K562 (cell line): ENCODE data around the gene PAQR7. TPM values are rescaled to one million over a fixed set of nuclear protein-coding genes. Genes with fewer than 3 reads are reported as not detected.

Source experiments
- ASH1L ChIP-seq: fragments of 450-650 bp; IDR thresholded peaks from 2 replicates; pipeline ENCODE4 v1.6.1; 2018; ENCODE audit warnings: borderline replicate concordance, mild to moderate bottlenecking, low read depth; ENCODE audit not compliant: partially characterized antibody
- BACH1 ChIP-seq: fragments of 200-800 bp; sonication (Bioruptor generic); IDR thresholded peaks from 2 replicates; pipeline ENCODE4 v1.6.1; 2016; ENCODE audit warnings: missing genetic modification characterization, missing compliant biosample characterization
- CLOCK ChIP-seq: fragments of 250-450 bp; sonication (Bioruptor Pico); IDR thresholded peaks from 2 replicates; pipeline ENCODE4 v1.4.0; 2020; ENCODE audit warnings: mild to moderate bottlenecking, moderate library complexity, borderline replicate concordance
- ETS2 ChIP-seq: IDR thresholded peaks from 2 replicates; pipeline ENCODE4 v1.6.1; 2016; ENCODE audit warnings: borderline replicate concordance, missing genetic modification characterization, mild to moderate bottlenecking, moderate library complexity, missing compliant biosample characterization; ENCODE audit not compliant: poor library complexity, severe bottlenecking
- FUS ChIP-seq: fragments of 200-400 bp; formaldehyde crosslinking; optimal IDR thresholded peaks from 2 replicates; pipeline ENCODE3; 2017; ENCODE audit warnings: low read depth, low read length
- GABPB2 ChIP-seq: fragments of 250-450 bp; sonication (Bioruptor Pico); conservative IDR thresholded peaks from 2 replicates; pipeline ENCODE4 v1.5.1; 2021; ENCODE audit warnings: mild to moderate bottlenecking
- GTF2E2 ChIP-seq: fragments of 200-800 bp; sonication (Bioruptor generic); IDR thresholded peaks from 2 replicates; pipeline ENCODE4 v1.6.1; 2016; ENCODE audit warnings: missing genetic modification characterization, missing compliant biosample characterization
- GTF2F1 ChIP-seq: IDR thresholded peaks from 2 replicates; pipeline ENCODE4 v1.6.1; 2011; ENCODE audit warnings: low read depth, low read length, improper control_type of control experiment
- ID3 ChIP-seq, 2 experiments: fragments of 250-450 bp in 1 of 2; fragments of 450-650 bp in 1 of 2; sonication (Bioruptor Pico) in 1 of 2; IDR thresholded peaks; 2 replicates each; pipeline versions ENCODE4 v1.6.1 to v1.8.0; 2016 to 2021; ENCODE audit warnings: mild to moderate bottlenecking in 2 of 2, moderate library complexity in 2 of 2, missing compliant biosample characterization in 1 of 2, missing genetic modification characterization in 1 of 2
- KLF6 ChIP-seq: fragments of 250-450 bp; sonication (Bioruptor Pico); IDR thresholded peaks from 2 replicates; pipeline ENCODE4 v1.4.0; 2020; ENCODE audit warnings: mild to moderate bottlenecking, moderate library complexity, borderline replicate concordance
- NFATC3 ChIP-seq: fragments of 450-650 bp; IDR thresholded peaks from 2 replicates; pipeline ENCODE4 v1.6.1; 2017; ENCODE audit warnings: mild to moderate bottlenecking
- PHB2 ChIP-seq: fragments of 450-650 bp; IDR thresholded peaks from 2 replicates; pipeline ENCODE4 v1.6.1; 2017; ENCODE audit warnings: low read depth
- PML ChIP-seq: IDR thresholded peaks from 2 replicates; pipeline ENCODE4 v1.6.1; 2012; ENCODE audit warnings: low read length, inconsistent platforms
- POLR2A ChIP-seq: fragments of 450-650 bp; conservative IDR thresholded peaks from 2 replicates; pipeline ENCODE4 v1.6.1; 2016
- RB1 ChIP-seq: fragments of 450-650 bp; IDR thresholded peaks from 2 replicates; pipeline ENCODE4 v1.6.1; 2017; ENCODE audit warnings: low read depth, mild to moderate bottlenecking
- SMAD2 ChIP-seq: fragments of 150-350 bp; IDR thresholded peaks from 2 replicates; pipeline ENCODE4 v1.6.1; 2014; ENCODE audit warnings: low read depth, mild to moderate bottlenecking, low read length
- SMAD4 ChIP-seq: fragments of 250-450 bp; sonication (Bioruptor Pico); conservative IDR thresholded peaks from 2 replicates; pipeline ENCODE4 v1.8.0; 2021; ENCODE audit warnings: inconsistent platforms, mild to moderate bottlenecking, moderate library complexity
- TSC22D4 ChIP-seq: fragments of 450-650 bp; IDR thresholded peaks from 2 replicates; pipeline ENCODE4 v1.6.1; 2016; ENCODE audit warnings: missing genetic modification characterization, missing biosample characterization, control low read depth
- ZBED1 ChIP-seq: IDR thresholded peaks from 2 replicates; pipeline ENCODE4 v1.6.1; 2014
- ZBTB12 ChIP-seq: fragments of 250-450 bp; sonication (Bioruptor Pico); IDR thresholded peaks from 2 replicates; pipeline ENCODE4 v1.4.0; 2020
- ZNF197 ChIP-seq: fragments of 200-800 bp; sonication (Bioruptor generic); IDR thresholded peaks from 2 replicates; pipeline ENCODE4 v1.6.1; 2016; ENCODE audit warnings: low read depth, missing genetic modification characterization, missing compliant biosample characterization
- ZNF584 ChIP-seq: fragments of 200-800 bp; sonication (Bioruptor generic); IDR thresholded peaks from 2 replicates; pipeline ENCODE4 v1.6.1; 2016; ENCODE audit warnings: low read depth, mild to moderate bottlenecking, missing genetic modification characterization, missing compliant biosample characterization
- polyA plus RNA-seq, 8 experiments: library from polyadenylated mRNA; depleted of rRNA in 4 of 8; stranded (reverse) in 5 of 8; unstranded in 3 of 8; fragments of >200 nt; fragmentation: Nextera tagmentation in 2 of 8; fragmentation: Illumina TruSeq in 1 of 8; extraction: Ambion mirVana in 2 of 8; extraction: Trizol in 1 of 8; gene quantifications; 2 replicates each; pipeline versions ENCODE4 v1.2.1 to v1.2.3, GENCODE V29; 2011 to 2014; ENCODE audit warnings: inconsistent platforms in 1 of 8, missing spikeins in 1 of 8
- total RNA-seq, 7 experiments: library from RNA; depleted of rRNA in 6 of 7; stranded (reverse); fragments of >200 nt in 6 of 7; fragmentation: Illumina TruSeq in 2 of 7; extraction: Trizol in 2 of 7; gene quantifications; 2 replicates each; pipeline versions ENCODE4 v1.2.1 to v1.2.3, GENCODE V29; 2011 to 2021; ENCODE audit warnings: low replicate concordance in 1 of 7

PAQR7 gene
- total and polyA plus RNA-seq, 9 of the 15 experiments (the other 6 are each of a cell fraction or from before 2014, with no cell fraction given): 1.1 to 5.2 (median 2.6) TPM

GRCh38 chr1:25905680-25906643 is 30.5 kb upstream of the PAQR7 start, which contains the start of gene STMN1 (continued):
- TF ChIP-seq ID3 (CRISPR knock-in tag; IDR thresholded peaks at IDR 0.05): no peak
- TF ChIP-seq ID3 (tag; IDR thresholded peaks at IDR 0.05): no peak
- TF ChIP-seq SMAD2: no peak
- TF ChIP-seq GABPB2 (CRISPR knock-in tag): no peak
- TF ChIP-seq TSC22D4 (tag): no peak
- TF ChIP-seq PML: peak; percentile 84
- peak; percentile 53; the same call in 1 of the 2 replicates for TF ChIP-seq SMAD4 (CRISPR knock-in tag)
- TF ChIP-seq KLF6: no peak
- peak; percentile 43; the same call in 1 of the 2 replicates for TF ChIP-seq ZBTB12 (CRISPR knock-in tag)
- TF ChIP-seq RB1: peak; percentile 92
- no peak for TF ChIP-seq GTF2E2 (tag)
- TF ChIP-seq ZNF197 (CRISPR knock-in tag): no peak
- TF ChIP-seq FUS: peak; percentile 42
- no peak for TF ChIP-seq ZNF584 (CRISPR knock-in tag)
- peak; percentile 92 for TF ChIP-seq GTF2F1
- peak; percentile 97 for TF ChIP-seq POLR2A
- no peak for TF ChIP-seq ASH1L
- no peak for TF ChIP-seq PHB2
- no peak for TF ChIP-seq NFATC3
- TF ChIP-seq BACH1 (tag): no peak
- no peak for TF ChIP-seq ETS2 (tag)
- TF ChIP-seq CLOCK (CRISPR knock-in tag): peak; percentile 67; the same call in 1 of the 2 replicates
- peak; percentile 21; the same call in 1 of the 2 replicates for TF ChIP-seq ZBED1
